Cerebellar nuclear complex (tissue), 1 donor: ENCODE measurements around the gene CD58.

Experiments
- DNase-seq, 2 experiments: peaks; one replicate each; lab custom pipeline; 2025; lab: John Stamatoyannopoulos, UW

CD58 gene

GRCh38 chr1:116470671-116471070, 100.2 kb downstream of the CD58 start:
- no peak for DNase-seq

- no peak for DNase-seq
Observed at GRCh38 chr1:116466810-116467557, 103.8 kb downstream of the CD58 start.

DNA sequence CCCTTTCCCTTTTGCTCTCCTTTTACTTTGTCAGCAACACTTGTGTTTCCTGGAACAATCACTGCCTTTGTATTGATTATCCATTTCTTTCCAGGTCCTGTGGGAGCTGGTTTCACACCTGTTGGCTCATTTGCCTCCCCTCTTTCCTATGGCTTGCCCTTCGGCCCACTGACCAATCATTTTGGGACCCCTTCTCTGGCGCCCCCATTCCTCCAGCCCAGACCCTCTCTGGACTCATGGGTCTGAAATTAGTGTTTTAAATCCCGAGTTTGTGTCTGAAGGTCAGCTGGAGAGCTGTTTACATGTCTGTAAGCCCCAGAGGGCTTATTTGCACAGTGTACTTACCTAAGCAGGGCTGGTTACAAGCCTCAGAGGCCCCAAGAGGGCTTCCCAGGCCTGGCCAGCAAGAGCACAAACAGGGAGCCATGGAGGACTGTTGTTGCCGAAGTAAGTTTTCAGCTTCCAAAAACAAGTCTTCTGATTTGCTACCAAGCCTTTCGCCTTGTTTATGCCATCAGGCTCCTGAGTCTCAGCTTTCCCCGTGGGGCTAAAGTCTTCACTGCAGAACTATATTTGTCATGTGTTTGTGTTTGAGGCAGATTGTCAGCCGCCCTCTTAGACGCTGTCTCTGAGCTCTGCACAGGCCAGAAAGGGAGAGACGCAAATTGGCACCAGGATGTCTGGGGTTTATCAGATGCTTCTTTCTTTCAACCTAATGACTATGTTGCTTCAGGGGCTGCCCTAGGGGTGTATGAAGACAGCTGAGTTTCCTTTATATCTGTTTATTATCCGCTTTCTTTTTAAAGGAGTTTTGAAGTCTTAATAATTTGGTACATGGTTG, 104.8 kb downstream of the CD58 start:
- DNase-seq, result no peak

GRCh38 chr1:116465477-116465844, 105.4 kb downstream of the CD58 start:
- DNase-seq, result no peak
